ENCODE results near the gene ACOXL.

ACOXL gene

GRCh38 chr2:110919738-110920137 is 187.4 kb downstream of the ACOXL start:
- no peak overlapping the region for H3K27ac ChIP-seq (ENCODE audit: extremely low read depth, low read depth, low read length)
- H3K36me3 ChIP-seq (ENCODE audit: control insufficient read depth in 2 of 2, insufficient read depth in 1 of 2, low read length in 2 of 2), result no peaks in the 10 kb centered on the region
- CTCF ChIA-PET, result no interaction called here
- no peaks in the 10 kb centered on the region for H3K4me1 ChIP-seq (ENCODE audit: control insufficient read depth, insufficient read depth, low read length)
- TF ChIP-seq ZNF48 (tag by site-specific recombination; IDR thresholded peaks at IDR 0.05) (no peak), TCF7L2 (IDR thresholded peaks at IDR 0.05; ENCODE audit: borderline replicate concordance, low read depth, low read length) (no peak), CTCF (tag by site-specific recombination; IDR thresholded peaks at IDR 0.05) (no peak), ZNF175 (tag by site-specific recombination; IDR thresholded peaks at IDR 0.05) (no peak), ZNF37A (tag by site-specific recombination; IDR thresholded peaks at IDR 0.05) (no peak), ZSCAN4 (tag by site-specific recombination; IDR thresholded peaks at IDR 0.05) (no peak), ZNF639 (tag by site-specific recombination; IDR thresholded peaks at IDR 0.05) (no peak), ZNF654 (tag by site-specific recombination; IDR thresholded peaks at IDR 0.05; ENCODE audit: low read depth) (no peak)
- no peaks in the 10 kb centered on the region for H3K9me3 ChIP-seq (ENCODE audit: control insufficient read depth, insufficient read depth, low read depth, low read length)
- POLR2A ChIA-PET, result no interaction called here
- no peak overlapping the region for H3K4me3 ChIP-seq (ENCODE audit: low read depth, low read length)

GRCh38 chr2:110925479-110925878 is 193.1 kb downstream of the ACOXL start:
- Histone ChIP-seq H3K36me3 (ENCODE audit: control insufficient read depth in 2 of 2, insufficient read depth in 1 of 2, low read length in 2 of 2) (no peaks in the 10 kb centered on the region), H3K27ac (ENCODE audit: extremely low read depth, low read depth, low read length) (no peak overlapping the region), H3K4me3 (ENCODE audit: low read depth, low read length) (no peak overlapping the region), H3K4me1 (ENCODE audit: control insufficient read depth, insufficient read depth, low read length) (no peaks in the 10 kb centered on the region), H3K9me3 (ENCODE audit: control insufficient read depth, insufficient read depth, low read depth, low read length) (no peaks in the 10 kb centered on the region)
- TF ChIP-seq ZNF354C (tag by site-specific recombination; IDR thresholded peaks at IDR 0.05; ENCODE audit: borderline replicate concordance, low read depth) (no peak), TCF7L2 (IDR thresholded peaks at IDR 0.05; ENCODE audit: borderline replicate concordance, low read depth, low read length) (no peak), PRDM1 (tag by site-specific recombination; IDR thresholded peaks at IDR 0.05) (peak; percentile 64)
- POLR2A ChIA-PET, result no interaction called here
- CTCF ChIA-PET, result no interaction called here

GRCh38 chr2:110927526-110927925 is 195.2 kb downstream of the ACOXL start:
- H3K27ac ChIP-seq (ENCODE audit: extremely low read depth, low read depth, low read length), result no peak overlapping the region
- H3K4me3 ChIP-seq (ENCODE audit: low read depth, low read length), result no peak overlapping the region
- no peaks in the 10 kb centered on the region for H3K4me1 ChIP-seq (ENCODE audit: control insufficient read depth, insufficient read depth, low read length)
- CTCF ChIA-PET, result no interaction called here
- POLR2A ChIA-PET, result no interaction called here
- H3K36me3 ChIP-seq (ENCODE audit: control insufficient read depth in 2 of 2, insufficient read depth in 1 of 2, low read length in 2 of 2), result no peaks in the 10 kb centered on the region
- H3K9me3 ChIP-seq (ENCODE audit: control insufficient read depth, insufficient read depth, low read depth, low read length), result no peaks in the 10 kb centered on the region
- TF ChIP-seq ZNF280D (tag by site-specific recombination; IDR thresholded peaks at IDR 0.05), result no peak

- ChIA-PET POLR2A (no interaction called here), CTCF (no interaction called here)
- no peaks in the 10 kb centered on the region for H3K4me1 ChIP-seq (ENCODE audit: control insufficient read depth, insufficient read depth, low read length)
- H3K9me3 ChIP-seq (ENCODE audit: control insufficient read depth, insufficient read depth, low read depth, low read length), result no peaks in the 10 kb centered on the region
- H3K27ac ChIP-seq (ENCODE audit: extremely low read depth, low read depth, low read length), result no peak overlapping the region
- H3K4me3 ChIP-seq (ENCODE audit: low read depth, low read length), result no peak overlapping the region
- no peaks in the 10 kb centered on the region for H3K36me3 ChIP-seq (ENCODE audit: control insufficient read depth in 2 of 2, insufficient read depth in 1 of 2, low read length in 2 of 2)
- TF ChIP-seq ZNF585B (tag by site-specific recombination; IDR thresholded peaks at IDR 0.05) (peak; percentile 91), ZNF747 (tag by site-specific recombination; IDR thresholded peaks at IDR 0.05) (no peak), ZNF707 (tag by site-specific recombination; IDR thresholded peaks at IDR 0.05) (no peak), ZNF473 (tag by site-specific recombination; IDR thresholded peaks at IDR 0.05) (no peak), ZNF184 (tag by site-specific recombination; IDR thresholded peaks at IDR 0.05) (no peak), SETDB1 (IDR thresholded peaks at IDR 0.05; ENCODE audit: insufficient read length, low read length) (peak; percentile 68), ZNF426 (tag by site-specific recombination; IDR thresholded peaks at IDR 0.05) (no peak), ZSCAN16 (tag by site-specific recombination; IDR thresholded peaks at IDR 0.05) (no peak)
These were observed 197.2 kb downstream of the ACOXL start for GRCh38 chr2:110929528-110929927.

All from HEK293 (cell line).